ENCODE results near the gene RRAD.

GRCh38 chr16:66885491-66885890 is 39.8 kb downstream of the RRAD start:
- TF ChIP-seq, protein P1, sequence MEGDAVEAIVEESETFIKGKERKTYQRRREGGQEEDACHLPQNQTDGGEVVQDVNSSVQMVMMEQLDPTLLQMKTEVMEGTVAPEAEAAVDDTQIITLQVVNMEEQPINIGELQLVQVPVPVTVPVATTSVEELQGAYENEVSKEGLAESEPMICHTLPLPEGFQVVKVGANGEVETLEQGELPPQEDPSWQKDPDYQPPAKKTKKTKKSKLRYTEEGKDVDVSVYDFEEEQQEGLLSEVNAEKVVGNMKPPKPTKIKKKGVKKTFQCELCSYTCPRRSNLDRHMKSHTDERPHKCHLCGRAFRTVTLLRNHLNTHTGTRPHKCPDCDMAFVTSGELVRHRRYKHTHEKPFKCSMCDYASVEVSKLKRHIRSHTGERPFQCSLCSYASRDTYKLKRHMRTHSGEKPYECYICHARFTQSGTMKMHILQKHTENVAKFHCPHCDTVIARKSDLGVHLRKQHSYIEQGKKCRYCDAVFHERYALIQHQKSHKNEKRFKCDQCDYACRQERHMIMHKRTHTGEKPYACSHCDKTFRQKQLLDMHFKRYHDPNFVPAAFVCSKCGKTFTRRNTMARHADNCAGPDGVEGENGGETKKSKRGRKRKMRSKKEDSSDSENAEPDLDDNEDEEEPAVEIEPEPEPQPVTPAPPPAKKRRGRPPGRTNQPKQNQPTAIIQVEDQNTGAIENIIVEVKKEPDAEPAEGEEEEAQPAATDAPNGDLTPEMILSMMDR (IDR thresholded peaks at IDR 0.05; ENCODE audit: low read depth, low read length, missing input control) = no peak
- no peak for TF ChIP-seq JUND (IDR thresholded peaks at IDR 0.05)

Data from liver (tissue), 3 donors.